Epithelial cell of proximal tubule (primary cell): Measurements from ENCODE around the gene CGGBP1. TPM values are rescaled to one million over a fixed set of nuclear protein-coding genes. Genes with fewer than 3 reads are reported as not detected.
A peak's percentile ranks its signal among the peaks of the same experiment; 100 is the strongest.

Experiments used
- DNase-seq: peaks from one replicate; pipeline ENCODE4 v3.0.0-alpha.2; 2011; ENCODE audit warnings: low read depth
- H3K4me3 ChIP-seq: 2 replicates; pipeline ENCODE4 v1.5.1; 2011; ENCODE audit warnings: low read depth, mild to moderate bottlenecking, low read length
- total RNA-seq: library from RNA; depleted of rRNA; stranded (reverse); fragments of >200 nt; gene quantifications from 2 replicates; pipeline ENCODE4 v1.2.3, GENCODE V29; 2015
- TF ChIP-seq, protein P1 (sequence below): conservative IDR thresholded peaks from 2 replicates; pipeline ENCODE4 v1.5.1; 2012; ENCODE audit warnings: low read depth, mild to moderate bottlenecking, low read length

The CGGBP1 gene
- total RNA-seq, 1 donor from 2014 or later = 34.8 TPM

DNA sequence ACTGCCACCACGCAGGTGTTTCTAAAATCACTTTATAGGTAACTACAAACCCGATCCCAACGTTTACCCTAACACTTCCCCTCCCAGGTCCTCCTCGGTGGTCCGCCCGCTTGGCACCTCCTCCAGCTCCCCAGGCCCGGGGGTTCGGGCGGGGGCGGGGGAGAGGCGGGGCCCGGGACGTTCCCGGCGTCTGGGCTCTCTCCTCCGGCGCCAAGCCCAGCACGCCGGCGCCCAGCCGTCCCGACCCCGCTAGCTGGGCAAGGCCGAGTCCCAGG lies 562 bp downstream of the CGGBP1 start:
- no peak for DNase-seq
- H3K4me3 ChIP-seq = peak overlapping the region; percentile 82
- TF ChIP-seq, protein P1, sequence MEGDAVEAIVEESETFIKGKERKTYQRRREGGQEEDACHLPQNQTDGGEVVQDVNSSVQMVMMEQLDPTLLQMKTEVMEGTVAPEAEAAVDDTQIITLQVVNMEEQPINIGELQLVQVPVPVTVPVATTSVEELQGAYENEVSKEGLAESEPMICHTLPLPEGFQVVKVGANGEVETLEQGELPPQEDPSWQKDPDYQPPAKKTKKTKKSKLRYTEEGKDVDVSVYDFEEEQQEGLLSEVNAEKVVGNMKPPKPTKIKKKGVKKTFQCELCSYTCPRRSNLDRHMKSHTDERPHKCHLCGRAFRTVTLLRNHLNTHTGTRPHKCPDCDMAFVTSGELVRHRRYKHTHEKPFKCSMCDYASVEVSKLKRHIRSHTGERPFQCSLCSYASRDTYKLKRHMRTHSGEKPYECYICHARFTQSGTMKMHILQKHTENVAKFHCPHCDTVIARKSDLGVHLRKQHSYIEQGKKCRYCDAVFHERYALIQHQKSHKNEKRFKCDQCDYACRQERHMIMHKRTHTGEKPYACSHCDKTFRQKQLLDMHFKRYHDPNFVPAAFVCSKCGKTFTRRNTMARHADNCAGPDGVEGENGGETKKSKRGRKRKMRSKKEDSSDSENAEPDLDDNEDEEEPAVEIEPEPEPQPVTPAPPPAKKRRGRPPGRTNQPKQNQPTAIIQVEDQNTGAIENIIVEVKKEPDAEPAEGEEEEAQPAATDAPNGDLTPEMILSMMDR = no peak

DNA sequence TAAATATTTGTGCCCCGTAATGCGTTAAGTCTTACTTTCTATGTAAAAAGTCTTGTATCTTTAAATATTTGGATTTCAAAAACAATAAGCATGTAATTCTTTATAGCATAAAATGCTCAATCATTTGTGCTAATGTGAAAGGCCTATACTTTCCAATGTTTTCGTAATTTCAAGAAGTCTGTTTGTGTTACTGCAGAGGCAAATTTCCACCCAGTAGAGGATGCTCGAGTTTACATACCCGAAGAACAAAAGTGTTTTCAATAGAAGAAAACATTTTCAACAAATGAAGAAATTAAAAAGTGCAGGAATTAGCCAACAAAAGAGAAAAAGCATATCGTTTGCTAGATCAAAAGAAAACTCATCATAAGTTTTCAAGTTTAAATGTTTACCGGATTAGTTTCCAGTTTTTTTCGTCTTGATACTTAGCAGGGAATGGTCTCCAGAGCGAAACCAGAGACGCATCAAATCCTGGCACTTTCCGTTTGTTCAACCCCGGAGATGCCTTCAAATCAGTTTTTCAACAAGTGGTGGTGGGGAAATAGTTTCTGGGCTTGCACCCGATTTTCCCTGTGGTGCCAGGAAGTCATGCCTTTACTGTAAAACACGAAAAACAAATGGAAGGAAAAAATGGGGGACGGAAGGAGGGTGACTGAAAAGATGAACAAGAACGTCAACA lies 1.0 kb downstream of the CGGBP1 start:
- H3K4me3 ChIP-seq = peak overlapping the region; percentile 82
- TF ChIP-seq, protein P1 = peak; percentile 22
- DNase-seq = no peak

DNA sequence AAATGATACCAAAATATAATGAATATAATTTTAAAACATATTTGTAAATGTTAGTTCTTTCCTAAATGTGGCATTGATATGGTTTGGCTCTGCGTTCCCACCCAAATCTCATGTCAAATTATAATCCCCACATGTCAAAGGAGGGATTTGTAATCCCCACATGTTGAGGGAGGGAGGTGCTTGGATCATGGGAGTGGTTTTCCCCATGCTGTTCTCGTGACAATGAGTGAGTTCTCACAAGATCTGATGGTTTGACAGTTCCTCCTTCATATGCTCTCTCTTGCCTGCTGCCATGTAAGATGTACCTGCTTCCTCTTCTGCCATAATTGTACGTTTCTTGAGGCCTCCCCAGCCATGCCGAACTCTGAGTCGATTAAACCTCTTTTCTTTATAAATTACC lies 12.0 kb downstream of the CGGBP1 start:
- no peak for DNase-seq
- no peak overlapping the region for H3K4me3 ChIP-seq
- TF ChIP-seq, protein P1 = no peak

DNA sequence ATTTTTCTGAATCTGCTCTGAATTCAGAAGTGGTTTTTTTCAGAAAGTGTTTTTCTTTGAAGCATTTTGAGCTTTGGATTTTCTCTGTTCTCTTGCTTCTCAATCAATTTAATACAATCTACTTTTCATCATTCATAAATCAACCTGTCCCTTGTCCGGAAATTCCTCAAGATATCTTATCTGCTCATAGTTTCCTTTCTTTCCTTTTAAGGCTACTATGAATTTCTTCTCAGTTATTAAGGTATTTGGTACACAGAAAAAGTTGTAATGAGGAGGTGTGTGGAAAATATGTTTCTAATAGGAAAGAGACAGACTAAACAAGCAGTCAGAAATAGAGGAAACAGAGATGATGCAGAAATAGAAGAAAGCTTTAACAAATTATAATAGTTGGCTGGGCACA lies 14.4 kb downstream of the CGGBP1 start:
- H3K4me3 ChIP-seq = no peak overlapping the region
- TF ChIP-seq, protein P1 = no peak
- DNase-seq = no peak

DNA sequence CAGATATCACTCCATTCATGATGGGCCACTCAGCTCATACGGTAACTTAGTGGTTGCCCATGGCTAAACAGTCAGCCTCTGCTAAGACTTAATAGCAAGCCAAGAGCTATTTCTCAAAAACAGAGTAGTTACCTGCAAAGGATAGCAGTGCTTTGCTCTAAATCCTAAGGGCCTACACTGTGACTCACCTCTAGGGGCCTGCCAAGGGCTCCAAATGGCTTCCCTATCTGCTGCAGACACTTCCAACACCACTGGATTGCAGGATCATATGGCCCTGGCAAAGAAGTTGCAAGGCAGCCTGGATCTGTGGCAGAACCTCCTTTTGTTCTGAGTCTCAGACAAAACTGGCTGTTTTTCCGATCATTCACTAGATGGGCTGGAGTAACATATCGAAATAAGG lies 17.8 kb downstream of the CGGBP1 start:
- DNase-seq = no peak
- no peak overlapping the region for H3K4me3 ChIP-seq
- TF ChIP-seq, protein P1 = no peak

DNA sequence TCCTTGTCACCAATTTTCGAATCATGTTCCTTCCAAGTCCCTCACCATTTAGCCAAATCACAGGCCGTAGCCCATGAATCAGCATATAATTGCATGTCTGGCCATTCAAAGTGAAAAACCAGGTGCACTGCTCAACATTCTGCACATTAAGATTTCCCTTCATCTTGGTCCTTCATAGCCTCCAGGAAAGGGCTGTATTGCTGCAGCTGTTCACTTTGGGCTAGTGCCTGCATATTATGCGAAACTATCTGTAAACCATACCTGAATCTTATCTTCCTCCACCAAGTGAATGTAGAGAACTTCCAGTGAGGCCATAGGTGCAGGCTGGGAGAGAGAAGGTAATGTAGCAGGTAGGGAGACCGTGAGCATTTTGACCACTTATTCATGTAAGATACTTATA lies 18.3 kb downstream of the CGGBP1 start:
- TF ChIP-seq, protein P1 = no peak
- no peak overlapping the region for H3K4me3 ChIP-seq
- DNase-seq = no peak

DNA sequence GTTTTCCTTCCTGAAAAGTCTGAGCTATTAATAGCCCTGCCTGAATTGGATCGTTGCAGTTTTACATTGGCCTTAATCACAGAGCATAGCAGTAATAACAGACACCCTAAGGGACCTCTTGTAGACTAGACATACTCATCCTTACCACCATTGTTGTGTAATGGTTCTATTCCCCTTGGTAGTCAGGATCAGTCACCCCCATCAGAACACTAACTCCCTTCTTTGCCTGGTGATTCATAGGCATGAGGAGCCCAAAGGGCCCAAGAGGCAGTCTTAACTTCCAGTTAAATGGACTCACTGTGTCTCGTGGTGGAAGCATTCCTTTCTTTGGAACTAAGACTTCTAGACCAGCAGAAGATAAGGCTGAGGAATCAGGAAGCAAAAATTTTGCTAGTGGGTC lies 20.2 kb downstream of the CGGBP1 start:
- TF ChIP-seq, protein P1 = no peak
- no peak overlapping the region for H3K4me3 ChIP-seq

More for the DNA sequence above, 20.2 kb downstream of the CGGBP1 start:
- DNase-seq = peak; percentile 88
